Measurements from ENCODE around the gene GCDH. TPM values are rescaled to one million over a fixed set of nuclear protein-coding genes. Genes with fewer than 3 reads are reported as not detected.
A peak's percentile ranks its signal among the peaks of the same experiment; 100 is the strongest.
"Not testable (repeated sequence)": the region's sequence is repeated elsewhere in the genome, so short reads cannot be mapped to it uniquely, and the experiment has no call there.

The GCDH gene
- 25.9 and 43.7 TPM in 2 replicates for total RNA-seq (2014; rRNA removed; shearing (Covaris generic))

DNA sequence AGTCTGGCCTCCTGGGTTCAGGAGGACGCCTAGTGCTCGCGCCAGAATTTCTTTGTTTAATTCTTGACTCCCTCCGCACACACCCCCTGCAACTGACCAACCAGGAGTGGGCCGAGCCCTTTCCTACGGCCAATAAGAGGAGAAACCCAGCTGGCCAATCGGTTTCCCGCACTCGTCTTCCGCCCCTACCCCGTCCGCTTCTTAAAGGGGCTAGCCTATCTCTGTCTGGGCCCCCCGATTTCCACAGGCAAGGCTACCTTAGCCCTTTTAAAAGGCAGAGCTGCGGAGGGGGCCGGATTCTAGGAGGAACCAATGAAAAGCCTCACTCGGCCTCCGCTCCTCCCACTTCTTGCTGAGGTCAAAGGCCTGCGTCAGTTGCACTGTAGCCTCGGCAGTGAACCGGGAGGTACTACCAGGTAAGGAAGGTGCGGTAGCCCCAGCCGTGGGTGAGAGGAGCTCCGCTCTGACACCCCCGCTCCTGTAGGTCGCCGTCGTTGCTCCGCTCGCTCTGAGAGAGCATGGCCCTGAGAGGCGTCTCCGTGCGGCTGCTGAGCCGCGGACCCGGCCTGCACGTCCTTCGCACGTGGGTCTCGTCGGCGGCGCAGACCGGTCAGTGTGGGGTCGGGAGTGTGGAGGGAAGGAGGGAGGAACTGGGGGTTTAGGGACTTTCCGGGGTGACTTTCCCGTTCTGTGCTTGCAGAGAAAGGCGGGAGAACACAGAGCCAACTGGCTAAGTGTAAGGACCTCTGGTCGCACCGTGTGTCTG lies at the start of gene GCDH:
Gene GCDH, plus strand, starts transcription at position 374 of the 766 bp plus-strand sequence. Its CDS starts 145 bp downstream, at position 519.
- Histone ChIP-seq H3K9me3 (replicated peaks) (no peaks in the 10 kb centered on the region; the same call in 1 of the 2 replicates), H3K27me3 (replicated peaks) (peaks cover under 1% of the 10 kb centered on the region), H3K36me3 (peaks cover 2% of the 10 kb centered on the region; the same call in 1 of the 2 replicates), H3K27ac (no peak within 1 kb of the TSS), H3K4me3 (peak within 1 kb of the TSS; percentile 67), H3K4me1 (replicated peaks) (peaks cover 10% of the 10 kb centered on the region)
- DNase-seq (ENCODE audit: low read depth in 1 of 2, low spot score in 2 of 2): peak; percentile 97 to 98

DNA sequence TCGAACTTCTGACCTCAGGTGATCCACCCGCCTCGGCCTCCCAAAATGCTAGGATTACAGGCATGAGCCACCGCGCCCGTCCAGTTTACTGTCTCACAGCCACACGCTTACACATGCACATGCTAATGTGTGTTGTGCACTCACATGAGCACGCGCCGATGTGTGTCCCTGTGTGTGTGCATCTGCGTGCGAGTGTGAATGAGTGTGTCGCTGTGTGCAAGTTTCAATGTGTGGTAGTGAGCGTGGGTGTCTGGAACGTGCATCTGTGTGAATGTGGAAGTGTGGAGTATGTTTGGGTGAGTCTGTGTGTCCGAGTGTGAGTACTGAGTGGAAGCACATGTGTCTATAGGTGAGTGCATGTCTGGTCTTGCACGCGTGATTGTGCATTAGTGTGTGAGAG lies 48.4 kb upstream of the GCDH start:
- H3K27me3 ChIP-seq (replicated peaks): peaks cover 43% of the 10 kb centered on the region
- no peaks in the 10 kb centered on the region for H3K9me3 ChIP-seq (replicated peaks)
- no peaks in the 10 kb centered on the region for H3K36me3 ChIP-seq
- H3K4me1 ChIP-seq (replicated peaks): peaks cover 16% of the 10 kb centered on the region
- no peak overlapping the region for H3K4me3 ChIP-seq
- H3K27ac ChIP-seq: no peak overlapping the region
- DNase-seq (ENCODE audit: low read depth in 1 of 2, low spot score in 2 of 2): no peak

DNA sequence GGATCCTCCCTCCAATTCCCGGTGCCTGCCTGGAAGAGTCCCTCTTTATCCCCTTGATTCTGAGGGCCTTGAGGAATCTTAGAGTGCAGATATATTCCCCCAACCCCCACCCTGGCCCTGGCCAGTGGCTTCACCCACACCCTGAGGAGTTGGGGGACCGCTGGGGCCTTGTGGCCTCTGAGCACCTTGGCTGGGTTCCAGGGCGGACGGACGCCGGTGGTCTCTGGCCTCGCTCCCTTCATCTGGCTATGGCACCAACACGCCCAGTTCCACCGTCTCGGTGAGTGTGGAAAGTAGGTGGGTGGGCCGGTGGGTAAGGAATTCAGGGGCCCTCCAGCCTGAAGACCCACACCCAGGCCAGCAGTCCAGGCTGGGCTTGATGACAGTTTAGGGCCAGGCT lies 47.6 kb upstream of the GCDH start:
- peaks cover 17% of the 10 kb centered on the region for H3K4me1 ChIP-seq (replicated peaks)
- DNase-seq (ENCODE audit: low read depth in 1 of 2, low spot score in 2 of 2): no peak
- no peaks in the 10 kb centered on the region for H3K9me3 ChIP-seq (replicated peaks)
- H3K27me3 ChIP-seq (replicated peaks): peaks cover 36% of the 10 kb centered on the region
- H3K4me3 ChIP-seq: no peak overlapping the region
- no peak overlapping the region for H3K27ac ChIP-seq
- H3K36me3 ChIP-seq: no peaks in the 10 kb centered on the region

GRCh38 chr19:12843999-12844732 lies 46.8 kb upstream of the GCDH start:
- Histone ChIP-seq H3K9me3 (replicated peaks) (no peaks in the 10 kb centered on the region), H3K27me3 (replicated peaks) (peaks cover 28% of the 10 kb centered on the region), H3K27ac (no peak overlapping the region), H3K4me1 (replicated peaks) (peaks cover 11% of the 10 kb centered on the region), H3K4me3 (no peak overlapping the region), H3K36me3 (no peaks in the 10 kb centered on the region)
- DNase-seq (ENCODE audit: low read depth in 1 of 2, low spot score in 2 of 2): no peak

DNA sequence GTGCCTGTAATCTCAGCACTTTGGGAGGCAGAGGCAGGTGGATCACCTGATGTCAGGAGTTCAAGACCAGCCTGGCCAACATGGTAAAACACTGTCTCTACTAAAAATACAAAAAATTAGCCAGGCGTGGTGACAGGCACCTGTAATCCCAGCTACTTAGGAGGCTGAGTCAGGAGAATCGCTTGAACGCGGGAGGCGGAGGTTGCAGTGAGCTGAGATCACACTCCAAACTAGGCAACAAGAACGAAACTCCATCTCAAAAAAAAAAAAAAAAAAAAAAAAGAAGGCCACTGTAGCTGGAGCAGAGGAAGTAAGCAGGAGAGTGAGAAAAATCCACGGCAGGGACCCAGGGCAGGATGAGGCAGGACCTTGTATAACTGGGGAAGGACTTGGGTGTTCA lies 44.3 kb upstream of the GCDH start:
- H3K27ac ChIP-seq; H3K9me3 ChIP-seq (replicated peaks); H3K36me3 ChIP-seq; DNase-seq (ENCODE audit: low read depth in 1 of 2, low spot score in 2 of 2); H3K4me1 ChIP-seq (replicated peaks); H3K27me3 ChIP-seq (replicated peaks); H3K4me3 ChIP-seq: not testable (repeated sequence)

GRCh38 chr19:12847159-12848139 lies 43.5 kb upstream of the GCDH start:
- H3K27ac ChIP-seq: no peak overlapping the region
- H3K4me3 ChIP-seq: no peak overlapping the region
- peaks cover 7% of the 10 kb centered on the region for H3K4me1 ChIP-seq (replicated peaks)
- no peaks in the 10 kb centered on the region for H3K9me3 ChIP-seq (replicated peaks)
- no peaks in the 10 kb centered on the region; the same call in 1 of the 2 replicates for H3K27me3 ChIP-seq (replicated peaks)
- DNase-seq (ENCODE audit: low read depth in 1 of 2, low spot score in 2 of 2): peak; percentile 76 to 84
- H3K36me3 ChIP-seq: no peaks in the 10 kb centered on the region

- Histone ChIP-seq H3K36me3 (no peaks in the 10 kb centered on the region), H3K9me3 (replicated peaks) (no peaks in the 10 kb centered on the region), H3K27me3 (replicated peaks) (no peaks in the 10 kb centered on the region), H3K4me1 (replicated peaks) (no peaks in the 10 kb centered on the region), H3K4me3 (no peak overlapping the region), H3K27ac (no peak overlapping the region)
- DNase-seq (ENCODE audit: low read depth in 1 of 2, low spot score in 2 of 2): no peak
Observed at GRCh38 chr19:12856653-12857052, 34.3 kb upstream of the GCDH start.

GRCh38 chr19:12858041-12858928 lies 32.7 kb upstream of the GCDH start:
- no peaks in the 10 kb centered on the region for H3K27me3 ChIP-seq (replicated peaks)
- no peaks in the 10 kb centered on the region for H3K9me3 ChIP-seq (replicated peaks)
- no peak for DNase-seq (ENCODE audit: low read depth in 1 of 2, low spot score in 2 of 2)
- no peaks in the 10 kb centered on the region for H3K36me3 ChIP-seq
- H3K4me1 ChIP-seq (replicated peaks): no peaks in the 10 kb centered on the region
- no peak overlapping the region for H3K4me3 ChIP-seq
- no peak overlapping the region for H3K27ac ChIP-seq

GRCh38 chr19:12859546-12859945 lies 31.4 kb upstream of the GCDH start:
- Histone ChIP-seq H3K9me3 (replicated peaks) (no peaks in the 10 kb centered on the region), H3K36me3 (no peaks in the 10 kb centered on the region), H3K4me1 (replicated peaks) (no peaks in the 10 kb centered on the region), H3K27me3 (replicated peaks) (no peaks in the 10 kb centered on the region; the same call in 1 of the 2 replicates), H3K27ac (no peak overlapping the region), H3K4me3 (no peak overlapping the region)
- no peak for DNase-seq (ENCODE audit: low read depth in 1 of 2, low spot score in 2 of 2)

DNA sequence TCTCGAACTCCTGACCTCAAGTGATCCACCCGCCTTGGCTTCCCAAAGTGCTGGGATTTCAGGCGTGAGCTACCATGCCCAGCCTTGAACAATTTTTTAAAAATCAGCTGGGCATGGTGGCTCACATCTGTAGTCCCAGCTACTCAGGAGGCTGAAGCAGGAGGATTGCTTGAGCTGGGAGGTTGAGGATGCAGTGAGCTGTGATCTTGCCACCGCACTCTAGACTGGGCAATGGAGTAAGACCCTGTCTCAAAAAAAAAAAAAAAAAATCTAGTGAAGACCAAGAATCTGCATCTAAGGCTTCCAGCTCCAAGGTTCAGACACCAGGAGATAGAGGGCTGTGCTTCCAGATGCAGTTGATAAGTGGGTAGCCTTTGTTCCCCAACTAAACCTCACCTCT lies 26.8 kb upstream of the GCDH start:
- H3K27me3 ChIP-seq (replicated peaks): no peaks in the 10 kb centered on the region; the same call in 1 of the 2 replicates
- H3K36me3 ChIP-seq: no peaks in the 10 kb centered on the region
- no peaks in the 10 kb centered on the region for H3K9me3 ChIP-seq (replicated peaks)
- H3K27ac ChIP-seq: no peak overlapping the region
- no peaks in the 10 kb centered on the region for H3K4me1 ChIP-seq (replicated peaks)
- no peak overlapping the region for H3K4me3 ChIP-seq
- no peak for DNase-seq (ENCODE audit: low read depth in 1 of 2, low spot score in 2 of 2)

DNA sequence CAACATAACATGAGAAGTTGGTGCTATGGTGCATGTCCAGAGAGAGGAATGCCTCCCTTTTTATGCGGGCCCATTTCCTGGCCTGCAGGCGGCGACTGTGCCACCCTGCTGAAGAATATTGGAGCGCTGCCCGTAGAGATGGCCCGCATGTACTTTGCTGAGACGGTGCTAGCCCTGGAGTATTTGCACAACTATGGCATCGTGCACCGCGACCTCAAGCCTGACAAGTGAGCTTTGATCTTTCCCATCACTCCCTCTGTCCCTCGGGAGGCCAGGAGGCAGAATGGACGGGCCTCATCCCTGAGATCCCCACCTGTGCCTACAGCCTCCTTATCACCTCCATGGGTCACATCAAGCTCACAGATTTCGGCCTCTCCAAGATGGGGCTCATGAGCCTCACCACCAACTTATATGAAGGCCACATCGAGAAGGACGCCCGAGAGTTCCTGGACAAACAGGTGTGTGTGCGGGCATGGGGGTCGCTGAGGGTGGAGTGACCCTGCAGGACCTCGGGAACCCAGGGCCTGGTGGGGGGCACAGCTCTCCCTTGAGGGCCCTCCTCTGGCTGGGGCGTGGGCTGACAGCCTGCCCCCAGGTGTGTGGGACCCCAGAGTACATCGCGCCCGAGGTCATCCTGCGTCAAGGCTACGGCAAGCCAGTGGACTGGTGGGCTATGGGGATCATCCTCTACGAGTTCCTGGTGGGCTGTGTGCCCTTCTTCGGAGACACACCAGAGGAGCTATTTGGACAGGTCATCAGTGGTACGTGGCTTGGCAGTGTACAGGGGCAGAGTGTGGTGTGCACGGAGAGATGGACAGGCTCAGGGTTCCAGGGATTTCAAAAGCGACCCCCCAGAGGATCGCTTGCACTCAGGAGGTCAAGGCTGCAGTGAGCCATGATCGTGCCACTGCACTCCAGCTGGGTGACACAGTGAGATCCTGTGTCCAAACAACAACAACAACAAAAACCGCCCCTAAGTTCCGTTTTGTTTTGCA lies 25.9 kb upstream of the GCDH start:
- Histone ChIP-seq H3K9me3 (replicated peaks) (no peaks in the 10 kb centered on the region), H3K4me1 (replicated peaks) (no peaks in the 10 kb centered on the region), H3K27ac (no peak overlapping the region), H3K4me3 (no peak overlapping the region), H3K27me3 (replicated peaks) (no peaks in the 10 kb centered on the region; the same call in 1 of the 2 replicates), H3K36me3 (no peaks in the 10 kb centered on the region)
- no peak for DNase-seq (ENCODE audit: low read depth in 1 of 2, low spot score in 2 of 2)

Data from SJSA1 (cell line).